OCI-LY7 (cell line): Measurements from ENCODE around the gene CCDC88B.

Experiments used
- EZH2phosphoT487 ChIP-seq: fragments of 200-600 bp; sonication (generic); IDR thresholded peaks from 2 replicates; pipeline ENCODE4 v1.6.1; 2018; ENCODE audit warnings: low read depth, borderline replicate concordance, mild to moderate bottlenecking, mixed run types, antibody characterized with exemption, low read length, moderate library complexity, mixed read lengths
- TF ChIP-seq, protein P1 (sequence below): fragments of 200-600 bp; sonication (generic); conservative IDR thresholded peaks from 2 replicates; pipeline ENCODE4 v1.5.1; 2014; ENCODE audit warnings: mild to moderate bottlenecking, antibody characterized with exemption, low read length, moderate library complexity, mixed read lengths

DNA sequence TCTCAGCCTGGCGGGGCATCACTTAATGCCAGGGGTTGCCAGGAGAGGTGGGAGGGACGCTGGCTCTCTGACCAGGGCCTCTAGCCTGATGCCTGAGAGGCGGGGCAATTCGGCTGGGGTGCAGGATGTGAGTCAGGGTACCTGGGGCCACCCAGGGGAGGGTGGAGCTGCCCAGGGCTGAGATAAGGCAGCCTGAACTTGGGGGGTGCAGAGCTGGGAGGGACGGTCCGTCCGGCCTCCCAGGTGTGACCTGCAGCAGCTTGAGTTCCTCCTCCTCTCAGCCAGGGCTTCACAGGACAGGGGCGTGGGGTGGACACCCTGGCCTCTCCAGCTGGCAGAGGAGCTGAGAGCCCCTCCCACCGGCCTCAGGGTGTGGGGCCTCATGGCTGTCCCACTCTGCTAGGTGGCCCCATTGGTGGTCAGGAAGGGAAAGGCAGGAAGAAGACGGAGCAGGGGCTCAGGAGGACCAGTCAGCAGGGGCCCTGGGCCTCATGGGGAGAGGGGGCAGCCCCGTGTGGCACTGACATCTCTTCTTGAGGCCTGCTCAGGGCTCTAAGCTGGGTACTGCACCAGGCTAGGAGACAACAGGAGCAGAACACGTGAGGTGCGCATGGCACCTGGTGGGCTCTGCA, 18.0 kb downstream of the CCDC88B start:
- TF ChIP-seq, protein P1, sequence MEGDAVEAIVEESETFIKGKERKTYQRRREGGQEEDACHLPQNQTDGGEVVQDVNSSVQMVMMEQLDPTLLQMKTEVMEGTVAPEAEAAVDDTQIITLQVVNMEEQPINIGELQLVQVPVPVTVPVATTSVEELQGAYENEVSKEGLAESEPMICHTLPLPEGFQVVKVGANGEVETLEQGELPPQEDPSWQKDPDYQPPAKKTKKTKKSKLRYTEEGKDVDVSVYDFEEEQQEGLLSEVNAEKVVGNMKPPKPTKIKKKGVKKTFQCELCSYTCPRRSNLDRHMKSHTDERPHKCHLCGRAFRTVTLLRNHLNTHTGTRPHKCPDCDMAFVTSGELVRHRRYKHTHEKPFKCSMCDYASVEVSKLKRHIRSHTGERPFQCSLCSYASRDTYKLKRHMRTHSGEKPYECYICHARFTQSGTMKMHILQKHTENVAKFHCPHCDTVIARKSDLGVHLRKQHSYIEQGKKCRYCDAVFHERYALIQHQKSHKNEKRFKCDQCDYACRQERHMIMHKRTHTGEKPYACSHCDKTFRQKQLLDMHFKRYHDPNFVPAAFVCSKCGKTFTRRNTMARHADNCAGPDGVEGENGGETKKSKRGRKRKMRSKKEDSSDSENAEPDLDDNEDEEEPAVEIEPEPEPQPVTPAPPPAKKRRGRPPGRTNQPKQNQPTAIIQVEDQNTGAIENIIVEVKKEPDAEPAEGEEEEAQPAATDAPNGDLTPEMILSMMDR = no peak
- no peak for TF ChIP-seq EZH2phosphoT487
